Bone marrow (tissue), 2 donors: ENCODE measurements around the gene BCL11B.
A peak's percentile ranks its signal among the peaks of the same experiment; 100 is the strongest.

Source experiments
- DNase-seq, 2 donors: peaks; one replicate each; lab custom pipeline; 2025; lab: John Stamatoyannopoulos, UW

Gene BCL11B

GRCh38 chr14:99267837-99268781 is 3.9 kb downstream of the BCL11B start:
- no peak for DNase-seq

GRCh38 chr14:99267381-99267780 is 4.6 kb downstream of the BCL11B start:
- DNase-seq, result no peak

GRCh38 chr14:99266181-99267178 is 5.5 kb downstream of the BCL11B start:
- DNase-seq, result peak in 1 of 2 donors; percentile 27

- DNase-seq, result no peak
These were observed 6.4 kb downstream of the BCL11B start for GRCh38 chr14:99265571-99265970.

- no peak for DNase-seq
These were observed 7.1 kb downstream of the BCL11B start for GRCh38 chr14:99264691-99265450.

- DNase-seq, result no peak
These were observed 8.2 kb downstream of the BCL11B start for GRCh38 chr14:99263564-99264330.

- no peak for DNase-seq
These were observed 9.0 kb downstream of the BCL11B start for GRCh38 chr14:99262977-99263448.

- no peak for DNase-seq
These were observed 9.8 kb downstream of the BCL11B start for GRCh38 chr14:99261912-99262787.

- DNase-seq, result no peak
These were observed 11.1 kb downstream of the BCL11B start for GRCh38 chr14:99260587-99261551.

- no peak for DNase-seq
These were observed 11.9 kb downstream of the BCL11B start for GRCh38 chr14:99260116-99260515.

- no peak for DNase-seq
These were observed 12.9 kb downstream of the BCL11B start for GRCh38 chr14:99258876-99259726.

- no peak for DNase-seq
These were observed 13.6 kb downstream of the BCL11B start for GRCh38 chr14:99258341-99258861.

GRCh38 chr14:99257673-99258221 is 14.2 kb downstream of the BCL11B start:
- no peak for DNase-seq

GRCh38 chr14:99257122-99257672 is 14.8 kb downstream of the BCL11B start:
- DNase-seq, result no peak

GRCh38 chr14:99256483-99256874 is 15.5 kb downstream of the BCL11B start:
- no peak for DNase-seq

- no peak for DNase-seq
These were observed 16.1 kb downstream of the BCL11B start for GRCh38 chr14:99255621-99256482.
